H1 (cell line): ENCODE data around the gene CTRL.

ENCODE experiments used
- CHD2 ChIP-seq: IDR thresholded peaks from 2 replicates; pipeline ENCODE4 v1.6.1; 2012; ENCODE audit warnings: low read length, improper control_type of control experiment
- CTCF ChIP-seq, 3 experiments: IDR thresholded peaks; 1 replicate in 2 of 3; 2 replicates in 1 of 3; pipeline versions ENCODE4 v1.5.1 to v1.6.1; 2011; ENCODE audit warnings: low read length in 3 of 3, mild to moderate bottlenecking in 3 of 3, inconsistent platforms in 2 of 3, low read depth in 1 of 3, moderate library complexity in 1 of 3; ENCODE audit not compliant: insufficient read depth in 1 of 3; ENCODE audit errors: control extremely low read depth in 1 of 3
- EZH2 ChIP-seq: fragments of 200-600 bp; sonication (generic); IDR thresholded peaks from 2 replicates; pipeline ENCODE4 v1.7.1; 2012; ENCODE audit warnings: low read depth, mild to moderate bottlenecking, moderate library complexity, low read length, inconsistent platforms; ENCODE audit not compliant: severe bottlenecking
- GABPA ChIP-seq: IDR thresholded peaks from 2 replicates; pipeline ENCODE4 v1.6.1; 2011; ENCODE audit warnings: mild to moderate bottlenecking, low read length, moderate library complexity, borderline replicate concordance; ENCODE audit not compliant: insufficient read depth
- JUN ChIP-seq: IDR thresholded peaks from 2 replicates; pipeline ENCODE4 v1.6.1; 2011; ENCODE audit warnings: low read depth, mild to moderate bottlenecking, improper control_type of control experiment, low read length
- JUND ChIP-seq: IDR thresholded peaks from 2 replicates; pipeline ENCODE4 v1.6.1; 2011; ENCODE audit warnings: mild to moderate bottlenecking, improper control_type of control experiment, low read length
- POLR2A ChIP-seq, 2 experiments: IDR thresholded peaks; 1 replicate in 1 of 2; 2 replicates in 1 of 2; pipeline ENCODE4 v1.6.1; 2011; ENCODE audit warnings: low read depth in 2 of 2, low read length in 2 of 2, mild to moderate bottlenecking in 2 of 2; ENCODE audit errors: control extremely low read depth in 1 of 2
- POLR2AphosphoS5 ChIP-seq: IDR thresholded peaks from 2 replicates; pipeline ENCODE4 v1.6.1; 2011; ENCODE audit warnings: low read depth, low read length
- RAD21 ChIP-seq, 2 experiments: IDR thresholded peaks in 1 of 2; conservative IDR thresholded peaks in 1 of 2; 2 replicates each; pipeline ENCODE4 v1.6.1; 2011; ENCODE audit warnings: low read depth in 2 of 2, low read length in 2 of 2, improper control_type of control experiment in 1 of 2, inconsistent platforms in 1 of 2, mild to moderate bottlenecking in 1 of 2, moderate library complexity in 1 of 2
- RFX5 ChIP-seq: IDR thresholded peaks from 2 replicates; pipeline ENCODE4 v1.6.1; 2011; ENCODE audit warnings: low read depth, low read length, improper control_type of control experiment, borderline replicate concordance
- SIN3A ChIP-seq, 2 experiments: IDR thresholded peaks in 1 of 2; conservative IDR thresholded peaks in 1 of 2; 2 replicates each; pipeline ENCODE4 v1.6.1; 2011 to 2012; ENCODE audit warnings: low read length in 2 of 2, improper control_type of control experiment in 1 of 2, low read depth in 1 of 2, mild to moderate bottlenecking in 1 of 2
- TAF1 ChIP-seq: IDR thresholded peaks from 2 replicates; pipeline ENCODE4 v1.6.1; 2011; ENCODE audit warnings: mild to moderate bottlenecking, low read depth, low read length
- TAF7 ChIP-seq: optimal IDR thresholded peaks from 2 replicates; pipeline ENCODE3; 2011; ENCODE audit warnings: low read depth, mild to moderate bottlenecking, inconsistent platforms, low read length, moderate library complexity, borderline replicate concordance
- USF2 ChIP-seq: IDR thresholded peaks from 2 replicates; pipeline ENCODE4 v1.6.1; 2011; ENCODE audit warnings: low read length, improper control_type of control experiment

- no peak for TF ChIP-seq SIN3A (conservative IDR thresholded peaks at IDR 0.05 in 1 of 2, IDR thresholded peaks at IDR 0.05 in 1 of 2; ENCODE audit: low read depth in 1 of 2, low read length in 2 of 2)
- no peak for TF ChIP-seq GABPA
- TF ChIP-seq POLR2A (IDR thresholded peaks at IDR 0.05; ENCODE audit: control extremely low read depth in 1 of 2, low read depth in 2 of 2, low read length in 2 of 2): no peak
- no peak for TF ChIP-seq CTCF (IDR thresholded peaks at IDR 0.05; ENCODE audit: control extremely low read depth in 1 of 3, insufficient read depth in 1 of 3, low read depth in 1 of 3, low read length in 3 of 3)
- no peak for TF ChIP-seq RFX5
- TF ChIP-seq TAF1: no peak
- TF ChIP-seq USF2: no peak
- no peak for TF ChIP-seq JUND
- no peak for TF ChIP-seq CHD2
- TF ChIP-seq EZH2: no peak
- no peak for TF ChIP-seq POLR2AphosphoS5
- no peak for TF ChIP-seq TAF7
- no peak for TF ChIP-seq RAD21 (IDR thresholded peaks at IDR 0.05 in 1 of 2, conservative IDR thresholded peaks at IDR 0.05 in 1 of 2; ENCODE audit: low read depth in 2 of 2, low read length in 2 of 2)
- TF ChIP-seq JUN: no peak
Observed at GRCh38 chr16:67954421-67955196, 22.9 kb upstream of the CTRL start.
